Endothelial cell of umbilical vein (primary cell): ENCODE results near the gene MTARC2. TPM values are rescaled to one million over a fixed set of nuclear protein-coding genes. Genes with fewer than 3 reads are reported as not detected.

ENCODE experiments used
- BruUV-seq: library from RNA; stranded (reverse); fragments of 400-500 nt; replicated peaks from 2 replicates; lab custom pipeline; 2021; lab: Mats Ljungman, UMichigan
- CTCF ChIA-PET: fragments of 300-600, 350-600 bp; sonication (Branson Sonifier 250); formaldehyde crosslinking; loops from one replicate; lab custom pipeline; 2021; ENCODE audit warnings: antibody characterized with exemption, inconsistent platforms; lab: Charles Lee
- POLR2A ChIA-PET: fragments of 300-600, 350-600 bp; sonication (Branson Sonifier 250); formaldehyde crosslinking; loops from one replicate; lab custom pipeline; 2021; ENCODE audit warnings: antibody characterized with exemption, inconsistent platforms; lab: Charles Lee
- DNase-seq: peaks from one replicate; pipeline ENCODE4 v3.0.0-alpha.2; 2011; ENCODE audit warnings: low read depth, low spot score
- FAIRE-seq: peaks from 2 replicates; lab custom pipeline; 2011; peaks lifted over from hg19 to GRCh38; lab: Jason Lieb, UNC
- H2AFZ ChIP-seq: 2 replicates; pipeline ENCODE4 v1.6.0; 2012; ENCODE audit warnings: low read depth, low read length, control low read depth, inconsistent platforms
- H3K27ac ChIP-seq: 2 replicates; pipeline ENCODE4 v1.5.1; 2011; ENCODE audit warnings: low read depth, mild to moderate bottlenecking, control low read depth, low read length, moderate library complexity; ENCODE audit not compliant: insufficient read depth
- H3K27me3 ChIP-seq, 2 experiments: 2 replicates each; pipeline versions ENCODE4 v1.6.0 to v1.6.1; 2011; ENCODE audit warnings: low read length in 2 of 2, mixed read lengths in 1 of 2; ENCODE audit not compliant: control insufficient read depth in 2 of 2, insufficient read depth in 2 of 2
- H3K36me3 ChIP-seq, 2 experiments: 2 replicates in 1 of 2; 3 replicates in 1 of 2; pipeline ENCODE4 v1.5.1; 2011; ENCODE audit warnings: low read length in 2 of 2, mild to moderate bottlenecking in 1 of 2, moderate library complexity in 1 of 2; ENCODE audit not compliant: control insufficient read depth in 2 of 2, insufficient read depth in 2 of 2; ENCODE audit errors: extremely low read depth in 1 of 2
- H3K4me1 ChIP-seq: 3 replicates; pipeline ENCODE4 v1.5.1; 2011; ENCODE audit warnings: mild to moderate bottlenecking, low read length; ENCODE audit not compliant: control insufficient read depth, insufficient read depth; ENCODE audit errors: extremely low read depth
- H3K4me2 ChIP-seq: 2 replicates; pipeline ENCODE4 v1.6.1; 2011; ENCODE audit warnings: low read length, control low read depth, mixed read lengths; ENCODE audit not compliant: insufficient read depth
- H3K4me3 ChIP-seq, 3 experiments: fragments of 200-600 bp in 1 of 3; sonication (generic), shearing (Covaris generic) in 1 of 3; replicated peaks in 1 of 3; 2 replicates each; pipeline ENCODE4 v1.5.1; 2011 to 2016; ENCODE audit warnings: control low read depth in 3 of 3, low read length in 3 of 3, mild to moderate bottlenecking in 2 of 3, inconsistent platforms in 1 of 3, low read depth in 1 of 3, moderate library complexity in 1 of 3; ENCODE audit not compliant: insufficient read depth in 1 of 3
- H3K79me2 ChIP-seq: 2 replicates; pipeline ENCODE4 v1.6.0; 2012; ENCODE audit warnings: low read length, inconsistent platforms; ENCODE audit not compliant: control insufficient read depth, insufficient read depth
- H3K9ac ChIP-seq: replicated peaks from 2 replicates; pipeline ENCODE3; 2011; ENCODE audit warnings: low read length, control low read depth; ENCODE audit not compliant: insufficient read depth; ENCODE audit errors: extremely low read depth
- H3K9me1 ChIP-seq: replicated peaks from 3 replicates; pipeline ENCODE4 v1.6.0; 2011; ENCODE audit warnings: mild to moderate bottlenecking, low read length; ENCODE audit not compliant: control insufficient read depth, insufficient read depth; ENCODE audit errors: extremely low read depth
- H3K9me3 ChIP-seq: replicated peaks from 2 replicates; pipeline ENCODE4 v1.5.1; 2012; ENCODE audit warnings: low read length, inconsistent platforms; ENCODE audit not compliant: control insufficient read depth, insufficient read depth
- H4K20me1 ChIP-seq: replicated peaks from 2 replicates; pipeline ENCODE3; 2011; ENCODE audit warnings: mild to moderate bottlenecking, low read length; ENCODE audit not compliant: control insufficient read depth, insufficient read depth; ENCODE audit errors: extremely low read depth
- CTCF ChIP-seq, 2 donors: IDR thresholded peaks; 1 replicate in 1 of 2; 2 replicates in 1 of 2; pipeline ENCODE4 v1.5.1; 2011; ENCODE audit warnings: low read length in 2 of 2, mild to moderate bottlenecking in 2 of 2, moderate library complexity in 2 of 2, control low read depth in 1 of 2, inconsistent platforms in 1 of 2, low read depth in 1 of 2; ENCODE audit not compliant: insufficient read depth in 1 of 2; ENCODE audit errors: extremely low read depth in 1 of 2
- EZH2 ChIP-seq: IDR thresholded peaks from 2 replicates; pipeline ENCODE4 v1.6.1; 2012; ENCODE audit warnings: borderline replicate concordance, low read depth, mild to moderate bottlenecking, moderate library complexity, low read length, inconsistent platforms; ENCODE audit not compliant: severe bottlenecking
- FOS ChIP-seq: IDR thresholded peaks from 2 replicates; pipeline ENCODE4 v1.6.1; 2011; ENCODE audit warnings: mild to moderate bottlenecking, low read length, moderate library complexity, borderline replicate concordance; ENCODE audit not compliant: insufficient read depth
- GATA2 ChIP-seq: IDR thresholded peaks from 2 replicates; pipeline ENCODE4 v1.7.0; 2011; ENCODE audit warnings: low read depth, mild to moderate bottlenecking, moderate library complexity, mixed read lengths, low read length; ENCODE audit not compliant: insufficient read length, insufficient read depth
- JUN ChIP-seq: IDR thresholded peaks from 2 replicates; pipeline ENCODE4 v1.6.1; 2011; ENCODE audit warnings: borderline replicate concordance, low read depth; ENCODE audit not compliant: insufficient read length, insufficient read depth
- MYC ChIP-seq: IDR thresholded peaks from one replicate; pipeline ENCODE4 v1.6.1; 2011; ENCODE audit warnings: mild to moderate bottlenecking, low read depth, low read length
- POLR2A ChIP-seq: IDR thresholded peaks from 2 replicates; pipeline ENCODE4 v1.6.1; 2012; ENCODE audit warnings: low read depth, mild to moderate bottlenecking, control low read depth, low read length
- POLR2AphosphoS5 ChIP-seq: IDR thresholded peaks from 2 replicates; pipeline ENCODE4 v1.6.1; 2012; ENCODE audit warnings: low read depth, mild to moderate bottlenecking, control low read depth, low read length, moderate library complexity; ENCODE audit not compliant: insufficient read depth
- dilution Hi-C: fragments of 300-500 bp; cut with MboI; formaldehyde crosslinking; loops from one replicate; pipeline ENCODE4 v1.15.0; 2019; ENCODE audit warnings: low sequenced_read_pairs; ENCODE audit not compliant: extremely low pct_ligation_motif_present
- intact Hi-C: fragments of 100-400 bp; cut with micrococcal nuclease; formaldehyde crosslinking; loops from one replicate; pipeline ENCODE4 v1.10.0; 2022
- polyA plus RNA-seq, 4 experiments: library from polyadenylated mRNA; depleted of rRNA in 3 of 4; stranded (reverse) in 3 of 4; unstranded in 1 of 4; fragments of >200 nt; gene quantifications; 2 replicates each; pipeline versions ENCODE4 v1.2.1 to v1.2.3, GENCODE V29; 2011 to 2012; ENCODE audit warnings: missing spikeins in 1 of 4
- total RNA-seq: library from RNA; stranded (reverse); gene quantifications from 2 replicates; pipeline ENCODE4 v1.2.3, GENCODE V29; 2021
- TF ChIP-seq, protein P1 (sequence below): IDR thresholded peaks from 2 replicates; pipeline ENCODE4 v1.6.1; 2011; ENCODE audit not compliant: insufficient read depth, insufficient read length

Gene MTARC2
- total and polyA plus RNA-seq, 2 donors (not counting 3 experiments of a cell fraction or from before 2014, with no cell fraction given), result 9.8 to 14.1 TPM

GRCh38 chr1:220775240-220775853 is 27.2 kb downstream of the MTARC2 start:
- H3K4me1 ChIP-seq, result no peaks in the 10 kb centered on the region
- no peaks in the 10 kb centered on the region for H3K9me1 ChIP-seq
- no peak overlapping the region for H3K9ac ChIP-seq
- peaks cover 3 to 4% of the 10 kb centered on the region in 2 experiments for H3K36me3 ChIP-seq
- no peak overlapping the region for H3K4me3 ChIP-seq
- H3K79me2 ChIP-seq, result no peaks in the 10 kb centered on the region
- H3K9me3 ChIP-seq, result no peaks in the 10 kb centered on the region
- TF ChIP-seq CTCF (IDR thresholded peaks at IDR 0.05; ENCODE audit: extremely low read depth in 1 of 2, insufficient read depth in 1 of 2, low read depth in 1 of 2, low read length in 2 of 2), result peak; percentile 76 to 87
- no peak for TF ChIP-seq FOS
- H2AFZ ChIP-seq, result no peak overlapping the region
- no peaks in the 10 kb centered on the region for H4K20me1 ChIP-seq
- no peak overlapping the region for H3K4me2 ChIP-seq
- ChIA-PET CTCF (interaction anchor here (0.6 to 3.9 kb wide), 36 partner anchors 10 to 1681 kb away, joined by 3 to 66 read pairs (median 6); partner anchors contain the start of genes BPNT1, C1orf115, MTARC1 and MTARC2), POLR2A (no interaction called here)
- no peak overlapping the region for H3K27ac ChIP-seq
- dilution Hi-C loops (no loop called here), intact Hi-C loops (loop anchor here (2.0 to 5.0 kb wide), 2 partner anchors 27 to 783 kb away; partner anchors contain the start of gene MTARC2)
- no TSS peak for BruUV-seq
- peak; percentile 83 for FAIRE-seq
- H3K27me3 ChIP-seq, result no peaks in the 10 kb centered on the region
- peak; percentile 49 for DNase-seq

GRCh38 chr1:220776254-220776653 is 28.1 kb downstream of the MTARC2 start:
- ChIA-PET CTCF (interaction anchor here (0.6 to 3.9 kb wide), 54 partner anchors 9 to 795 kb away, joined by 3 to 66 read pairs (median 5); partner anchors contain the start of genes BPNT1, C1orf115, MTARC1 and MTARC2), POLR2A (no interaction called here)
- no TSS peak for BruUV-seq
- TF ChIP-seq FOS (no peak), MYC (no peak), GATA2 (no peak), POLR2AphosphoS5 (no peak), EZH2 (no peak), JUN (no peak), POLR2A (no peak), CTCF (IDR thresholded peaks at IDR 0.05; ENCODE audit: extremely low read depth in 1 of 2, insufficient read depth in 1 of 2, low read depth in 1 of 2, low read length in 2 of 2) (no peak)
- TF ChIP-seq, protein P1, sequence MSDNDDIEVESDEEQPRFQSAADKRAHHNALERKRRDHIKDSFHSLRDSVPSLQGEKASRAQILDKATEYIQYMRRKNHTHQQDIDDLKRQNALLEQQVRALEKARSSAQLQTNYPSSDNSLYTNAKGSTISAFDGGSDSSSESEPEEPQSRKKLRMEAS, result no peak
- Histone ChIP-seq H3K27me3 (no peaks in the 10 kb centered on the region), H3K4me2 (no peak overlapping the region), H3K9me1 (no peaks in the 10 kb centered on the region), H3K79me2 (no peaks in the 10 kb centered on the region), H3K4me3 (no peak overlapping the region), H3K36me3 (no peaks in the 10 kb centered on the region), H3K27ac (no peak overlapping the region), H2AFZ (no peak overlapping the region), H3K4me1 (no peaks in the 10 kb centered on the region), H3K9ac (no peak overlapping the region), H4K20me1 (no peaks in the 10 kb centered on the region), H3K9me3 (no peaks in the 10 kb centered on the region)
- intact Hi-C loops, result loop anchor here (1.0 to 5.0 kb wide), 11 partner anchors 27 to 784 kb away; partner anchors contain the start of genes C1orf115, MARK1 and RAB3GAP2
- dilution Hi-C loops, result no loop called here
- FAIRE-seq (no peak), DNase-seq (no peak)
